CD4-positive, alpha-beta T cell treated with Interleukin-6 at 100 ng/mL for 8 hours (primary cell): ENCODE results near the gene CCL13.
"Not testable (repeated sequence)": the region's sequence is repeated elsewhere in the genome, so short reads cannot be mapped to it uniquely, and the experiment has no call there.

Experiments used
- DNase-seq: peaks from one replicate; pipeline ENCODE4 v3.0.0-alpha.2; 2020; ENCODE audit warnings: mixed read lengths, low spot score

CCL13 gene

DNA sequence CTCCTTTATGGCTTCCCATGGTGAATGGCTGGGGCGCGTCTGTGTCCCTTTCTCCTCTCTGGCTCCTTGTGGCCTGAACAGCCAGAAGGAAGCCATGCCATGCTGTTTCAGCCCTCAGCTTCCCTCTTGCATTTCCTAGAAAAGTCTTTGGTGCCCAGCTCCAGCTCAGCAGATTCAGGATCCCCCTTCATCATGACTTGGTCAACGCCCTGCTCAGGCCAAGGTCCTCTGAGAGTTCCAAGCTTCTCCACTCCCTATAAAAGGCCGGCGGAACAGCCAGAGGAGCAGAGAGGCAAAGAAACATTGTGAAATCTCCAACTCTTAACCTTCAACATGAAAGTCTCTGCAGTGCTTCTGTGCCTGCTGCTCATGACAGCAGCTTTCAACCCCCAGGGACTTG, at the start of gene CCL13:
TSS of gene CCL13 (plus strand) at position 287 of the 400 bp plus-strand sequence. CDS start at position 334, 47 bp downstream.
- no peak for DNase-seq

DNA sequence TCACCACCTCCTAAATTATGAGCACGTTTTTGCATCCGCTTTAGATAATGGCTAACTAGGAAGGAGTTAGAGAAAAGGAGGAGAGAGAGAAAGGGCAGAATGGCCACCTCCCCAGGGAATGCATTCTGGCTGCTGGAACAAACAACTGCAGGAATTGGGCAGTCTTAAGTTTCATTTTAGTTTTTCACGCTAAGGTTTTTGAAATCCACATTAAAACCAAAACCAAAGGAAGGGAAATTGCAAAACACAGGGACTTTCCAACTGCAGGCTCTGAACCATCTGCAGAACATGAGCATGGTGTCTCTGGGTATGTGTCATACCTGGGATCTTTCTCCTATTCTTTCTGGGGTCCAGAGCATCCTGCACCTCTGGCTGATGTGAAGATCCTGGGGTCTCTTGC, 49.2 kb upstream of the CCL13 start:
- DNase-seq, result no peak

DNA sequence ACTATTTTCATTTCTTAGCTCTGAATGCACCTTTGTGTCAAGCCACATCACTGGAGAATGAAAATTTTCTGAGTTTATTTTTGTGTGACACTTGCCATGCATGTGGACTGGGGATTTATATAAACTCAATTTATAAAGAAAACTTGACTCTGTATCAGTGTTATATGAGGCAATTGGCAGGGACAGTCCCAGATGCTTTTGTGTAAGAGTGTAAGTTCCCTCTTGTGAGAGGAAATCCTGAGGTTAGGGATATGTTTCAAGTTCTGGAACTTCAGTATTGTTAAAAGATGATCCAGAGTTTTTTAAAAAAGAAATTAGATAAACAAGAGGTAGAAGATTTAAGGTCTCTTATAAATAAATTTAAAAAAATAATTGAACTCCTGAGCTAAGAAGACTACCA, 47.9 kb upstream of the CCL13 start:
- DNase-seq, result no peak

DNA sequence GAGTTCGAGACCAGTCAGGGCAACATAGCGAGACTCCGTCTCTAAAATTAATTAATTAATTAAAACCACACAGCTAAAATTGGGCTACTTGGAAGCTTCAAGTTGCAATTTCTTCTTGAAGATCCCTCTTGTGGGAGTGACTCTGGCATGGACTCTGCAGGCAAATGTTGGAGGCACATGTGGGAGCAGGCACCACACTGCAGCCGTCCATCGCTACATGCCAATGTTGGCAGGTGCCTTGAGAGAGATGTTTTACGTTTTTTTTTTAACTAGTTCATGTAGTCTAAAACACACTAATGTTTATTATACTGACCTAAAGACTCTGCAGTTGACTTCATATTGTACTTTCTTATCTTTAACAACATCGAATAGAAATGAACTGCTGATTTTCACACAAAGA, 45.0 kb upstream of the CCL13 start:
- no peak for DNase-seq

DNA sequence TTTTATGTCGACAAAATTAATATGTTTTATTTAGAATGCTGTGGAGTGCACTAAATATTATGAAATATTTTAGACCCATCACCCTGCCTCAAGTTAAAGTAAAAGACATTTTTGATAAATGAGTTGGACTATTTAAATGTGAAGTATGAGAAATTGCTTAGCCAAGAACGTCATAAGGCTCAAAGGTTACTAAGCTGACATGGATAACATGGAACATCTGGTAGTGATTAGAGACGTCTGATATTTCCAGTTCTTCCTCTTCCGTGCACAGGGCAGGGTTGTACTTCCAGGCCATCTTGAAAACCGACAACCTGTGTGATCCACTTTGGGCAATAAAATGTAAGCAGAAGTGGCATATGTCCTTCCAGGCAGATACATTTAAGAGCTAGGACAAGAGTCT, 44.2 kb upstream of the CCL13 start:
- no peak for DNase-seq

DNA sequence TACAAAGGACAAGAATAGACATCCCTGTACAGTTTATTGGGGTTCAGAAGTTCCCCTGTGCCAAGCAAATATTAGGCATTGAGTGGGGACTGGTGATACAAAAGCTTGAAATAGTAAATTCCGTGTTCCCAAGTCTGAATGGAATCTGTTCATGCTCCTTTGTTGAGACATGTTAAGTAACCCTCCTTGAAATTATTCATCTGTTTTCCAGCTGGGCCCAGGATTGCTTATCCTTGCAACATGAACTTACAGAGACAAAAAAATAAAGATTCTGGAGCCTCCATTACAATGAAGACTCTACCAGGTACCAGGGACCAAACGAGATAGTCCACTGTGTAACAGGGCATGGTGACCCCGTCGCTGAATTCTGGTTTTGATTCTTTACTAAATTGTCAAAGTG, 43.1 kb upstream of the CCL13 start:
- no peak for DNase-seq

DNA sequence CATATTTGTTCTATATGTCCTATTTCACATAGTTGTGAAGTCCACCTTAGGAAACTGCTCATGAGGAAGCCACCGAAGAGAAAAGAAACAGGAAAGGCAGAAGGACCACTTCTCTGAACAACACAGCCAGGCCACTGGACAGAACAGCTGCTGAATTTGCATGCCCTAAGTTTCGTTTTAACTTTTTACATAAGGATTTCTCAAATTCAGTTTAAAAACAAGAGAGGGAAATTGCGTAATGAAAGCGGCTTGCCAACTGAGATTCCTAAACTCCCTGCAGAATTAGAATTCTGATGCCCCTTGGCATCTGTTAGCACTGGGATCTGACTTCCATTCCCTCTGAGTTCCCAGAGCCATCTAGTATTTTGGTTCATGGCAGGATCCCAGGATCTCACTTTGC, 42.0 kb upstream of the CCL13 start:
- no peak for DNase-seq

DNA sequence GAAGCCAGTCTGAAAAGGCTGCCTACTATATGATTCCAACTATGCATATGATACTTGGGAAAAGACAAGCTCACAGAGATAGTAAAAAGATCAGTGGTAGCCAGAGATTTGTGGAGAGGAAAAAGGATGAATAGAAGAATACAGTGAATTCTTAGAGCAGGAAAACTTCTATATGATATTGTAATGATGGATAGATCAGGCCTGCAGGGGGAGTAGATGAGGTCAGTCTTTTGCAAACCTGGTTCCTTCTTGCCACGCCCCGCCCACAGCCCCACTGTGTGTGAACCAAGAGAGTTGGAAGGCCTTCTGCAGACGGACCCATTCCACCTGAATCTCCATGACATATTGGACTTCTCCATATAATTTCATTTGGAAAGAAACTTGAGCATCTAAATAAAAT, 37.8 kb upstream of the CCL13 start:
- DNase-seq, result no peak

DNA sequence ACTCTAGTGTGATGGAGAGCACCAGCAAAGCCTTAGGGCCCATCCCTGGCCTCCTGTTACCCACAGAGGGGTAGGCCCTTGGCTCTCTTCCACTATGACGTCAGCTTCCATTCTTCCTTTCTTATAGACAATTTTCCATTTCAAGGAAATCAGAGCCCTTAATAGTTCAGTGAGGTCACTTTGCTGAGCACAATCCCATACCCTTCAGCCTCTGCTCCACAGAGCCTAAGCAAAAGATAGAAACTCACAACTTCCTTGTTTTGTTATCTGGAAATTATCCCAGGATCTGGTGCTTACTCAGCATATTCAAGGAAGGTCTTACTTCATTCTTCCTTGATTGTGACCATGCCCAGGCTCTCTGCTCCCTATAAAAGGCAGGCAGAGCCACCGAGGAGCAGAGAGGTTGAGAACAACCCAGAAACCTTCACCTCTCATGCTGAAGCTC, 37.2 kb upstream of the CCL13 start, which contains the start of gene CCL8:
TSS of gene CCL8 (plus strand) at position 397 of the 445 bp plus-strand sequence. CDS start 67 bp downstream, outside the sequence.
- DNase-seq, result no peak

DNA sequence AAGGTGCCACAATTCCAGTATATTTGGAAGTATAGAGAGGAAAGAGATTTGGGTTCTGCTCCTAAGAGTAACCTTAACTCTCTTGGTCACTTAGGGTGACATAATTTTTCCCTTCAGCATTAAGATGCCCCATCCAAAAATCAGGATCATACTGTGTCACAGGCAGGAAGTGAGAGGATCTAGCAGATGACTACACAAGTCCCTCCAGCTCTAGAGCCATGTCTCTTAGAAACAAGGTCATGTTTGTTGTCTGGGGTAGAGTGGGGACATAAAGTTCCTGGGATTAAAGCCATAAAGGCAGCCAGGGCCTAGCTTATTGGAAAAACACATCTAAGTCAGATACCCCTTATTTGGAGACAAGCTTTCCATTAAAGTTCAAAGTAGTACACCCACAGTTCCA, 34.3 kb upstream of the CCL13 start:
- no peak for DNase-seq

DNA sequence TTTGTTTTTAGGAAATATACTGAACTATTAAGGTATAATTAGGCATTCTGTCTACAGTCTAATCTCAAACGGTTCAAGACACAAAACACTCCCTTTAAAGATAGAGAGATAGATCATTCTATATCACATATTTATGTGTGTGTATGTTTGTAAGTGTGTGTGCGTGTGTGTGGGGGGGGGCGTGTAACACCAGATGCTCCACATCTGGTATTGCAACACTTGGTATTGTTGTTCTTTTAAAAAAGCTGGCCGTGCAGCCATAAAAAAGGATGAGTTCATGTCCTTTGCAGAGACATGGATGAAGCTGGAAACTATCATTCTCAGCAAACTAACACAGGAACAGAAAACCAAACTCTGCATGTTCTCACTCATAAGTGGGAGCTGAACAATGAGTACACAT, 28.7 kb upstream of the CCL13 start:
- DNase-seq, result not testable (repeated sequence)

DNA sequence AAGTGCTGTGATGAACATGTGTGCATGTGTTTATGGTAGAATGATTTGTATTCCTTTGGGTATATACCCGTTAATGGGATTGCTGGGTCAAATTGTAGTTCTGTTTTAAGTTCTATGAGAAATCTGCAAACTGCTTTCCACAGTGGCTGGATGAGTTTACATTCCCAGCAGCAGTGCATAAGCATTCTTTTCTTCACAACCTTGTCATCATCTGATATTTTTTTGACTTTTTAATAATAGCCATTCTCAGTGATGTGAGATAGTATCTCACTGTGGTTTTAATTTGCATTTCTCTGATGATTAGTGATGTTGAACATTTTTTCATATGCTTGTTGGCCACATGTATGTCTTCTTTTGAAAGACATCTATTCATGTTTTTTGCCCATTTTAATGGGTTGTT, 18.6 kb upstream of the CCL13 start:
- no peak for DNase-seq

DNA sequence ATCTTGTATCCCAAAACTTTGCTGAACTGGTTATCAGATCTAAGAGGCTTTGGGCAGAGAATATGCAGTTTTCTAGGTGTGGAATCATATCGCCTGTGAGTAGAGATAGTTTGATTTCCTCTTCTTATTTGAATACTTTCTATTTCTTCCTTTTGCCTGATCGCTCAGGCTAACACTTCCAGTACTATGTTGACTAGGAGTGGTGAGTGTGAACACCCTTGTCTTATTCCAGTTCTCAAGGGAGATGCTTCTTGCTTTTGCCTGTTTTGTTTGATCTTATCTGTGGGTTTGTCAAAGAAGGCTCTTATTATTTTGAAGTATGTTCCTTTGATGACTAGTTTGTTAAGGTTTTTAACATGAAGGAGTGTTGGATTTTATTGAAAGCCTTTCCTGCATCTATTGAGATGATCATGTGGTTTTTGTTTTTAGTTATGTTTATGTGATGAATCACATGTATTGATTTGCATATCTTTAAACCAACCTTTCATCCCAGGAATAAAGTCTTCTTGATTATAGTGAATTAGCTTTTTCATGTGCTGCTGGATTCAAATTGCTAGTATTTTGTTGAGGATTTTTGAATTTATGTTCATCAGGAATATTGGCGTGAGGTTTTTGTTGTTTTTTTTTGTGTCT, 17.0 kb upstream of the CCL13 start:
- no peak for DNase-seq

DNA sequence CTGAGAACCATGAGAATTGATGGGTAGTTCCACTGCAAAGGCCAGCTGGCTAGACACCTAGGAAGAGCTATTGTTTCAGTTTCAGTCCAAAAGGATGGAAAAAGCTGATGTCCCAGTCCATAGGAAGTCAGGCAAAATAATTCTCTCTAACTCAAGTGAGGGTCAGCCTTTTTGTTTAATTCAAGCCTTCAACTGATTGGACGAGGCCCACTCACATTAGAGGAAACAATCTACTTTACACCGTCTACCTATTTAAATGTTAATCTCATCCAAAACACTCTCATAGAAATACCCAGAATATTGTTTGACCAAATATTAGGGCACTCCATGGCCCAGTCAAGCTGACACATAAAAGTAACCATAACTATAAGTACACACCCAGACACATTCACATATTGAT, 14.4 kb upstream of the CCL13 start:
- no peak for DNase-seq

DNA sequence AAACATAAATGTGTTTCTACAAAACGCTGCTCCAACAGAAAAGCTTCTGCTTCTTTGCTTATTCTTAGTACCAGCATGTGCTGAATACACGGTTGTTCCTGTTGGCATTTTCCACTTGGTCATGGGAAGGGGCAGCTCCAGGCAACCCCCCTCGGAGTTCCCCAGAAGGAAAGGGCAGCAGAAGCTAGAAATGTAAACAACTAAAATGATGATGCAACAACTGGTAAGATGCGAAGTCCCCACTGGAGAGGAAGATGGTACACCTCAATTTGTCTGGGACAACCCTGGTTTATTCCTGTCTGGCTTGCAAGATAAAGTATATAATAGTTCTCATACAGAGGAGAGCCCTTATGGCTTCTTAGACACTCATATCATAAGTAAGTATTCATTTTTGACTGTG, 9.2 kb upstream of the CCL13 start:
- DNase-seq, result no peak

DNA sequence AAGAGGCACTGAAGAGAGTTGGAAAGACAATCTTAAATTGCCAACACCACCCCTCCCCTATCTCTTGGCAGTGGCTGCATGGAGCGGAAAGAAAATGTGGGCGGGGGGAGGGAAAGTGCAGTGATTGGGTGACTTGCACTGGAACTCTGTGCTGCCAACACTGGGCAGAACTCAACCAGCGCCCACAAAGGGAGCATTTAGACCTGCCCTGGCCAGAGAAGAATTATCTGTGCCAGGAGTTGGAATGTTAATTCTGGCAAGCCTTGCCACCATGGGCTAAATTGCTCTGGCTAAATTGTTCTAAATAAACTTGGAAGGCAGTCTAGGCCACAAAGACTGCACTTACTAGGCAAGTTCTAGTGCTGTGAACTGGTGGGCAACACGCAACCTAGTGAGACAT, 6.5 kb upstream of the CCL13 start:
- DNase-seq, result no peak

DNA sequence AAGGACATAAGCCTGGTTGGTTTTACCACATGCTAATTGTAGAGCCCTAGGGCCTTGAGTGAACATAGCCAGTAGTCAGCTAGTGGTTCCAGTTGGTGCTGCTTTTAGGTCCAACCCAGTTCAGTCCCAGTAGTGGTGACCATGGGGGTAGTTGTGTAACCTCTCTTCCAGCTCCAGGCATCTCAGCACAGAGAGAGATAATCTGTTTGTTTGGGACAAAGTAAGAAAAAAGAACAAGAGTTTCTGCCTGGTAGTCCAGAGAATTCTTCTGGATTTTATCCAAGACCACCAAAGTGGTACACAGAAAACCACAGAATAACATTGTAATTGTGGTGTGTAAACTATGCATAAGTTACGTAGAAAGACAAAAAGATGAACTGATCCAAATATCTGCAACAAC, 5.2 kb upstream of the CCL13 start:
- no peak for DNase-seq

DNA sequence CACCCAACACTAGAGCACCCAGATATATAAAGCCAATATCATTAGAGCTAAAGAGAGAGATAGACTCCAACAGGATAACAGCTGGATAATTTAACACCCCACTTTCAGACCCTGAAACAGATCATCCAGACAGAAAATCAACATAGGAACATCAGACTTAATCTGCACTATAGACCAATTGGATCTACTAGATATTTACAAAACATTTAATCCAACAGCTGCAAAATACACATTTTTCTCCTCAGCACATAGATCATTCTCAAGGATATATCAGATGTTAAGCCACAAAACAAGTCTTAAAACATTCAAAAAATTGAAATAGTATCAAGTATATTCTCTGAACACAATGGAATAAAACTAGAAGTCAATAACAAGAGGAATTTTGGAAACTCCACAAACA, 4.1 kb upstream of the CCL13 start:
- no peak for DNase-seq

DNA sequence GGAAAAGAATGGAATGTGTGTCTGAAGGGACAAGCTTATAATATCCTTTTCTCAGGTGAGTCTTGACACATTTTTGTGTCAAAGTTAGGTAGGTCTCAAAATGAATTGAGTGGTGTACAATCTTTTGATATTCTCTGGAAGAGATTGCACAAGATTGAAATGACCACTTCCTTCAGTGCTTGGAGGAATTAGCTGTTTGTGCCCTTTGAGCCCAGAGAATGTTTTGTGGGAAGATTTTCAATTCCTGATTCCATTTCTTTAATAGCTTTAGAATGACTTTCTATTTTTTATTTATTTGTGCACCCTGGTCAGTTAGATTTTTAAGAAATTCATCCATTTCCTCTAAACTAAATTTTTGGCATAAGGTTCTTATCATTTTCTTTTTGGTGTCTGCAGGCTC, 1.6 kb upstream of the CCL13 start:
- DNase-seq, result no peak

DNA sequence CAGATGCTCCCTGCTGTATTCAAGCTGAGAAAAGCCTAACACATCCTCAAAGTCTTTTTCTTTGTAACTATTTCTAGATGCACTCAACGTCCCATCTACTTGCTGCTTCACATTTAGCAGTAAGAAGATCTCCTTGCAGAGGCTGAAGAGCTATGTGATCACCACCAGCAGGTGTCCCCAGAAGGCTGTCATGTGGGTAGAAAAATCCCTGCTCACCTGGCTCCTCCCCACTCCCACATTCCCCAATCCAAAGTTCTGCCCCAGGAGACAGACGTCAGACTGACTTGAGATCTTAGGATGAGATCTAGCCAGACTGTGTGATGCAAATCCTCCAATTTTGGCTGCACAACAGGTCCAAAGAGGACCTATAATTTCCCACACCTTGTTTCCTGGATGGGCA, 1.1 kb downstream of the CCL13 start:
- no peak for DNase-seq

DNA sequence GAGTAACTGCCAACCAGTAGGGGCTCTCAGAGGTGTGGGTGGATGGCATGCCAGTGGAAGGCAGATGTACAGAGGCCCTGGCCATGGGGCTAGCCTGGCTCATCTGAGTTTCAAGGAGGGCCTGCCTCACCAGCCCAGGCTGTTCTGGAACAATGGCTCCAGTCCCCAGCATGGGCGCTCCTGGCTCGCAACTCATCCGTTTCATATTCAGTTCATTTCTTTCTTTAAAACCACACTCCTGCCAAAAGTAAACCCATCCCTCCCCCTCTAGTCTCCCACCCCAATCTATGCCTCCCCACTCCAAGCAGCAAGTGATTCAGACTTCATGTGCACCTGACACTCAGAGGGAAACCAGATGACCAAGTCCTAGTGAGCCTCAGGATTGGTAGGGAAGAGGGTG, 2.4 kb downstream of the CCL13 start:
- DNase-seq, result no peak

DNA sequence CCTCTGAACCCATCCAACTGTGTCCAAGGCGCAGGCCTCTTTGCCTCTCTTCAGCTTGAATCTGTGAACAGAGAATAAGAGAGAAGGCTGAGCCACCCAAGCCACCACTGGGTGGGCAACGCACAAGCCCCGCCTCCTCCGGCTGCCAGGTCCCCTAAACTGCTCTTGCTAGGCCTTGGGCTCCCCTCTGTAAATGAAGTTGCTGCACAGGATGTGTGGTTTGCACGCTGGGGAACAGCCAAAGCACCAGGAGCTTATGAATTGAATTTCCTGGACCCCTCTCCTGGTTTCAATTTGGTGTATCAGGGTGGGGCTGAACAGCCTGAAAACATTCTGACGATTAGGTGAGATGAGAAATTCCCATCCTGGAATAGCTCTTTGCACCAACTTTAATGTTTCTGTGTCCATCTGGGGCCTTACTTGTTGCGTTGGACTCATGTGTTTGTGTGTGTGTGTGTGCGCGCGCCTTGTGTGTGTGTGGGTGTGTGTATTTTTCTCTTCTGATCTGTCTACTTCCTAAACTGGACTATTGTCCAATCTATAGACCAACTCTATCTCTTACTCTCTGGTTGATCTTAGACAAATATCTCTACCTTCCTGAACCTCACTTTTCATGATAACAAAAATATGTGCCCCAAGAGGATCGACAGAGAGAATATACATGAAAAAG, 4.5 kb downstream of the CCL13 start:
- DNase-seq, result no peak

DNA sequence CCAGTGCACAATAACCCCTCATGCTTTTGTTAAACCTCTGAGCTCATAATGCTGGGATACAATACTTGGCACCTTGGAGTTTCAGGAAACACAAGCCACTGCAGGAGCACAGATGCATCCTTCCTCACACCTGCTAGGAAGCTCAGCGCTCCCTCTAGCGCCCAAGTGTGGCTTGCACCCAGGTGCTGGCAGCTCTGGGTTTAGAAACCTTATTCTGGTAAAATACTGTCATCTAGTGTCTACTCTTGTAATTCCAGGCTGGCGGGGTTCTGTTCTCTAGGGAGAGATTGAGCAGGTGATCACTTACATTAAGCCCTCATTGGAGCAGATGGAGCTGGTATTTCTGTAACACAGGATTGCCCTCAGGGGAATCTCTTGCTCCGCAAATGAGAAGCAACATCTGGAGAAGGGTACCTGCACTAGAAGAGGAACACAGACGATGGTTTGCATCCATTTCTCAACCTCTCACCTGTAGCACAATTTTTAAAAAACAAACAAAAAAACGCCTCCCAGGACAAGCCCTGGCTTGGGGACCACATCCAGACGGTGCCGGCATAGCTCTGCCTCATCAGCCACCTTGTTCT, 5.3 kb downstream of the CCL13 start:
- peak; percentile 39 for DNase-seq
